Fibroblast of the conjunctiva (primary cell): ENCODE measurements around the gene AIP.

ENCODE experiments used
- DNase-seq: peaks from one replicate; pipeline ENCODE4 v3.0.0-alpha.2; 2010; ENCODE audit warnings: low read depth

AIP gene

DNA sequence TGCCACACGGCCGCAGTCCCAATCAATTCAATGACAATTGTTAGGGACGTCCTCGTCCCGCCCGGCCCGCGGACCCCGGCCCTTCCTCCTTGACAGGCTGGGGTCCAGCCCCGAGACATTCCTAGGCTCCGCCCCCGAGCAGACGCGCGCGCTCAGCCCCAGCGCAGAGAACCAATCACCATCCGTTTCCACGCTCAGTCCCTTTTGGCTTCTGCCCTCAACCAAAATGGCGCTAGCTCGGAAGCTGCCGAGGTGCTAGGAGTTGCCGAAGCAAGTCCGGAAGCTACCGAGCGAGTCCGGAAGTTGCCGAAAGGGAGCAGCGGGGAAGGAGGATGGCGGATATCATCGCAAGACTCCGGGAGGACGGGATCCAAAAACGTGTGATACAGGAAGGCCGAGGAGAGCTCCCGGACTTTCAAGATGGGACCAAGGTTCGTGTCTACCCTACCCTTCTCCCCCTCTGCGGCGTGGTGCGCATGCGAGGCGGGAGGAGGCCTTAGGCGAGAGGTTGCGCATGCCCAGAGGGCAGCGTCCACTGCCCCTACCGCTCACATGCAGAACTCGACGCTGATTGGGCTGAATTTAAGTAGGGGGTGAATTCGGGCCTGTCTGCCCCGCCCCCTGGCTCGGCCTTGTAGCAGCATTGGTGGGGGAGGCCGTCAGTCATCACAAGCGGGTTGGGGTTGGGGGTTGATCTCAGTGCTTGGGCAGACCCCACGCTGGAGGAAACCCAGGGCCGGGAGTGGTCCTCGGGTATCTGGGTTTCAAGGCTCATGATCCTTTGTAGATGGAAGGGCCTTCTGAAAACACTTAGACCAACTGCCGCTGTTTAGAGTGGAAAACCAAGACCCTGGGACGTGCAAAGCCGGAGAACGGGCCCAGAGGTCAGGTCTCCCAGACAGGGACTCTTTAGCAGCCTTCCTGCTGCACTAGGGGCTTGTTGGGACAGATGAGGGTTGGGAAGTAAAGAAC, at the start of gene AIP:
Gene AIP, plus strand, starts transcription at position 200 of the 972 bp plus-strand sequence. Its CDS starts 133 bp downstream, at position 333.
- DNase-seq, result peak; percentile 95

DNA sequence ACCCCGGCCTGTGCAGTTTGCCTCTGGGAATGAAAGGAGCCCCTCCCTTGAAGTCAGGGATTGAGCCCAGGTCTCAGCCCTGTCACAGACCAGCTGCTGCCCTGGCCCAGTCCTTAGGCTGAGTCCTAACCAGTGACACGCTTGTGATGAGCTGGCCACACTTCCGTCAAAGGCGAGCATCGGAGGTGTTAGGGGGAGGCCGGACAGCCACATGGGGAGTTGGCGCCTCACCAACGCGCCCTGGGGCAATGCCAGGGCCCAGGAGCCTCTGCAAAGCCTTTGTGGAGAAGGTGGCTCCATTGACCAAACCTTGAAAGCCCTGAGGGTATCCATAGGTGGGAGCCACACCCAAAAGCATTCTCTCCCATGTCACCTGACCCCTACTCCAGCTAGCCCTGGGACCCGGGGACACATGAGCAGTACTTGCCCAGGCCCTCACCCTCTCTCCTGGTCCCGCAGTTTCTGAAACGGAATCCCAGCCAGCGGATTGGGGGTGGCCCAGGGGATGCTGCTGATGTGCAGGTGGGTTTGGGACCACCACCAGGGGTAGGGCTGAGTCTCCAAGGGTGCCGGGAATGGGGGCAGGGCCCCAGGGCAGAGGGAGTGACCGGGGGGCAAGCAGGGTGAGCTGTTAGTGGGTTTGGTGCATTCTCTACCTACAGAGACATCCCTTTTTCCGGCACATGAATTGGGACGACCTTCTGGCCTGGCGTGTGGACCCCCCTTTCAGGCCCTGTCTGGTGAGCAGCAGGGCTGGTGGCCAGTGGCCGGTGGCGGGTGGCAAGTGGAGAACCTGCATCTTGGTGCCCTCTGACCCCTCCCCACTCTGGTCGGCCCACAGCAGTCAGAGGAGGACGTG, 49.1 kb upstream of the AIP start:
- DNase-seq, result no peak

DNA sequence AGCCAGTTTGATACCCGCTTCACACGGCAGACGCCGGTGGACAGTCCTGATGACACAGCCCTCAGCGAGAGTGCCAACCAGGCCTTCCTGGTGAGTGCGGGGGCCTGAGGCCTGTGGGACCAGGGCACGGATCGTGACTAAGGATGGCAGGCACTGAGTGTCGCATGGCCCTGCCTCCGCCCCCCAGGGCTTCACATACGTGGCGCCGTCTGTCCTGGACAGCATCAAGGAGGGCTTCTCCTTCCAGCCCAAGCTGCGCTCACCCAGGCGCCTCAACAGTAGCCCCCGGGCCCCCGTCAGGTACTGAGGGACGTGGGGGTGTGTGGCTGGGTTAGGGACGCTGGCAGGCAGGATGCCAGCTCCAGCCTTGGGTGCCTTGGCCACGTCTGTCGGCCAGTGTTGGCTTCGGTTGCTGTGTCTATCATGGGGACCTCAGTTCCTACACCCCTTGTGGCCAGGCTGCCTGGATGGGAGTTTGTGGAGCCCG, 48.4 kb upstream of the AIP start:
- no peak for DNase-seq

DNA sequence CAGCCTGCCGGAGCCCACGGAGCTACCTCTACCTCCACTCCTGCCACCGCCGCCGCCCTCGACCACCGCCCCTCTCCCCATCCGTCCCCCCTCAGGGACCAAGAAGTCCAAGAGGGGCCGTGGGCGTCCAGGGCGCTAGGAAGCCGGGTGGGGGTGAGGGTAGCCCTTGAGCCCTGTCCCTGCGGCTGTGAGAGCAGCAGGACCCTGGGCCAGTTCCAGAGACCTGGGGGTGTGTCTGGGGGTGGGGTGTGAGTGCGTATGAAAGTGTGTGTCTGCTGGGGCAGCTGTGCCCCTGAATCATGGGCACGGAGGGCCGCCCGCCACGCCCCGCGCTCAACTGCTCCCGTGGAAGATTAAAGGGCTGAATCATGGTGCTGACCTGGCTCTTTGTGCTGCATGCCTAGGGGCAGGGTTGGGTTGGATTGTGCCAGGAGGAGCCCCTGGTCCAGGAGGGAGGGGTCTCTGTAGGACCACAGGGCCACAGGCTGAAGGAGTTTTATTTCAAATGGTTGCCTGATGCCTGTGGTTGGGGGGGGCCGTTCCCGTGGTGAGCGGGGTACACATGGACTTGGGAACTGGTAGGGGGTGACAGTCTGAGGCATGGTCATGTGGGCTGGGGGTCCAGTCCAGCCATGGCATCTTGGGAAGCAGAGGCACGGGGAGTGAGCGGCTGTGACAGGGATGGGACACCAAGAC, 47.6 kb upstream of the AIP start:
- DNase-seq, result no peak

DNA sequence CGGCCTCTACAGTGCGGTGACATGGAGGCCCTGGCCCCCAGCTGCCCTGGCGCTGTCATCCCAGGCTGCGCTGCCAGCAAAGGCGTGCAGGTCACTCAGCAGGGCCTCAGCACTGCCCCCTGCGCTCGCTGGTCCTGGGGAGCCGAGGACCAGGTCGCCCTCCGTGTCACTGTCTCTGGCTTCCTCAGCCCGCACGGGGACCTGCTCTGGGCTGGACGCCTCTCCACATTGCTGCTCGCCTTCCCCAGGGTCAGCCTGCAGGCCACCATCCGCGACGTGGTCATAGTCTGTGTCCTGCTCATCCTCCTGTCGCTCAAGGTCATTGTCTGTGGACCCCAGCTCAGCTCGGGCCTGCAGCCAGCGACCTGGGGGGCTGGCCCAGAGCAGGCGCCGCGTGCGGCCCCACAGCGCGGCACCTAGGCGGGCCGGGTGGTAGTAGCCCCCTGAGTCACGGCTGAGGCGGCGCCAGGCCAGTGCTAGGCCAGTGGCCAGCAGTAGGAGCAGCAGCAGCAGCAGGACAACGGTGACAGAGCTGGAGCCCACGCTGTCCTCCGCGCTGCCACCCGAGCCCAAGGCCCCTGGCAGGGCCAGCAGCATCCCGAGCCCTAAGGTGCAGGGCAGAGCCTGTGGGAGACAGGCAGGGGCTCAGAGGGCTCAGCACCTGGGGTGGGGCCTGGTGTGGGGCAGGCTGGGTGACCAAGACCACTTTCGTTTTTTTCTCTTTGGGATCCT, 46.9 kb upstream of the AIP start:
- no peak for DNase-seq

DNA sequence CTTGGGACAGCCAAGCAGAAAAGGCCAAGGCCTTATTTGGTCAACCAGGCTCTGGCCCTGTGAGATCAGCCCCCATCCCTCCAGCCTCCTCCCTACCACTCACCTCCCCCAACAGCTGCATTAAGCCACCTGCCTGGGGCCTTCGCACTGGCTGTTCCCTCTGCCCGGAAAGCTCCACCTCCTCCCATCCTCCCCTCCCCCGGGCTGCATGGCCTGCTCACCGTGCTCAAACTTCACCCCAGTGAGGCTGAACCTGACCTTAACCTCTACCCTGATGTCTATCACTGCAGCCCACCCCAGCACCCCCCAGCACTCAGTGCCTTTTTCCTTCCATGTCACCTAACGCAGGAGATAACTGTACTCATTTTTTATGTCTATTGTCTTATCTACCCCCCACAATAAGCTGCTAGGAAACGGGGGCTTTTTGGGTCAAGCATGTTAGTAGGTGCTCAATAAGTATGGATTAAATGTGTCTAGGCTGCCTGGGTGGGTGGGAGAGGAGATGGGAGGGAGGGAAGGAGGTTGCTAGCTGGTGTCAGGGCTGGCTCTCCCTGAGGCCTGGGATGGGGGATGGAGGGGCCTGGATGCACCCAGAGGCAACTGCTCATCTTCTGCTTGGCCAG, 46.3 kb upstream of the AIP start:
- no peak for DNase-seq

DNA sequence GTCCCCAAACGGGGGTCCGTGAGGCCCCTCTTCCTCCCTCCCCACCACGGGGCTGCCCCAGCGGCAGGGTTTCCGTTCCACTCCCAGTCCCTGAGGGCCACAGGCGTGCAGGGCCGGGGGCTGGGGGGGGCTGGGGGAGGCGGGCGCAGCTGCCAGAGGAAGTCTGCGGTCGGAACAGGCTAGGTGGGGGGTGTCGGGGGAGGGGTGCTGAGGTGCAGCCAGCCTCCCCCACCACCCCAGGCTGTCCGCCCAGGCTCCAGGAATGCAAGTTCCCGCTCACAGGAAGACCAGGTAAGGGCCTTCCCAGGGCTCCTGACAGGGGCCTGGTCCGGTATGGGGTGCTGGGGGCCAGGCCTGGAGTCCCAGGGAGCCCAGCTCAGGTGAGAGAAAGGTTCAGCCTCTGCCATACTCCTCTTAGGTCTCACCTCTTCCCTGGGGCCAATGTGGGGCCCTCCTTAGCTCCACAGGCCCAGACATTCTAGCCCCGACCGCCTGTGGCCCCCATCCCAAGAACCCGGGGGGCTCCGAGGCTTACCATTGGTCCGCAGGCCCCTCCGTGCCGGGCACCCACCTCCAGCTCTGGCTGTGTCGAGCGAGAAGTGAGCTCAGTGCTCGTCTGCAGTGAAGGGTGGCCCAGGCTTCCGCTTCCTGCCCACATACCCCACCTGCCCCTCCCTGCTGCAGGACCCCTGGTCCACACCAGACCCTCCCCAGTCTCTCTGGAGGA, 45.6 kb upstream of the AIP start, which contains the start of gene PTPRCAP:
Gene PTPRCAP, minus strand, starts transcription at position 601 of the 727 bp plus-strand sequence. Its CDS starts 63 bp downstream, at position 538.
- DNase-seq, result no peak

DNA sequence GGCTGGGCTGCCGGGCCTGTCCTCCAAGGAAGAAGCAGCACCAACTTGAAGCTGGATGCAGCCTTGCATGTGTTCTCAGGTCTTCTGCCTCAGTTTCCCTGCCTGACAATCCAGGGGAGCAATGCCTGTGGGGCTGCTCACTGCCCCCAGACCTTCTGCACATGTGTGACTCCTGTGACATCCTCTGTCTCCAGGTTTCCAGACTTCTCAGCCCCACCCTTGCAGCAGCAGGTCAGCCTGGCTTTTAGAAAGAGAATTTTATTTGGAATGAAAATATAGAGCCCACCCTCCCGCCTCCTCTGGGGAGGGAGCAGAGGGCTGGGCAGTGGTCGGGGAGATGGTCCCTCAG, 45.0 kb upstream of the AIP start:
- DNase-seq, result no peak

DNA sequence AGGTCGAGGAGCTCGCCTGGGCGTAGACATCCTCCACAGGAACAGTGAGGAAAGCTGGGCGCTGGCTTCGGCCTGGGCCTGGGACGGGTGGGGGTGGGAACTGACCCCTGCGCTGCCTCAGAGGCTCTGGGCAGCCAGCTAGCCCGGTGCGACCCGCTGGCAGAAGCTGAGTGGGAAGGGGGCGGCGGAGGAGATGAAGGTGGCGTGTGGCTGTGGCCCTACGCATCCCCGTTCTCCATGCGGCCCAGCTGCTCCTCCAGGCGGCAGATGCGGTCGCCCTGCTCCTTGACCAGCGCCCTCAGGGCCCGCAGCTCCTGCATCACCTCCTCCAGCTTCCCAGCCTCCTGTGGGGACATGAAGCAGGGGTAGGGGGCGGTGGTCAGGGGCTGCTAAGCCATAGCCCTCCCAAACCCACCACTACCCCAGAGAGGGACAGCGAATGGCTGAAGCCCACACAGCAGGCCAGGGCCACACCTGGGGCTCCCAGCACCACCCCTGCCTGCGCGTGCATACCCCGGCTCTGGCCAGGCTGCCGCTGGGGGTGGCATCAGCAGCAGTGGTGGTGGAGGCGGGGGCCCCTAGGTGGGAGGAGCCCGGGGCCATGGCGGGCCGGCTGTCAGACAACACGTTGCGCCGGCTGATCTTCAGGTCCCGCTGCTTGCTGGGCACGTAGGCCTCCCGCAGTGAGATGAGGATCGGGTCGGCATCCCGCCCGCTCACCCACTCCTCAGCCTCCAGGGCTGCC, 44.5 kb upstream of the AIP start:
- DNase-seq, result no peak

DNA sequence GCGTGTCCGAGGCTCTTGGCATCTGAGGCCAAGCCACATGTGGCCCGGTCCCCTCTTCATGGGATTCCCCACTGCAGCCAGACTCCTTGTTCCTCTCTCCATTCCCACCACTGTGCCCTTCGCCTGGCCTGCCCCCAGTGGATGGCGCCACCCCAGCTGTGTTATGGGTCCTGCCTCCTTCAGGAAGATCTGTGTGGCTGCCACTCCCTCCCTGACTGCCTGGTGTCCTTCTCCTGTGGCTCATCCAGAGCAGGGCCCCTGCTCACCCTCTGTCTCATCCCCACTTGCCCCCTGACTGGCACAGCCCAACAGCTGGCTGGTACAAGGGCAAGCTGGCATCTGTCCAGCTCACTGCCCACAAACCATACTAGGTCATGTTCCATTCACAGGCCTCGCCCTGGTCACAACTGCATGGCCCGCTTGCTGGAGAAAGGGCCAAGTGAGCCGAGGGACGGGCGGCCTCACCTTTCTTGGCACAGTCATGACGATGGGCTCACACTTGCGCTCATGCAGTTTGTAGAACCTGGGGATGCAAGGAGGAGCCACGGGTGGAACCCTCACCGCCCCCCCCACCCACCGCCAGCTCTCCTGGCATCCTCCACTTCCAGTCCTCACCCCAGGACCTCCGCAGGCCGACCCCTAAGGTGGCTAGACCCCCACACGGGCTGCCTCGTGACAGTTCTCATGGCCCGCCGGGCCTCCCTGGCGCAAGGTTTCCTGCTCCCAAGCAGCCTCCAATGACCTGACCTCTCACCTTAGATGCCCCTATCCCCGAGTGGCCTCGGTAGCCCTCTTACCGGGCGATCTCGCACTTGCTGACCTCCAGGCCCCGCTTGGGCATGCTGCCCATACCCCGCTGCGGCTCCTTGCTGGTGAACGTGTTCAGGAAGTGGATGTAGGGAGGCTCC, 43.3 kb upstream of the AIP start:
- DNase-seq, result no peak

DNA sequence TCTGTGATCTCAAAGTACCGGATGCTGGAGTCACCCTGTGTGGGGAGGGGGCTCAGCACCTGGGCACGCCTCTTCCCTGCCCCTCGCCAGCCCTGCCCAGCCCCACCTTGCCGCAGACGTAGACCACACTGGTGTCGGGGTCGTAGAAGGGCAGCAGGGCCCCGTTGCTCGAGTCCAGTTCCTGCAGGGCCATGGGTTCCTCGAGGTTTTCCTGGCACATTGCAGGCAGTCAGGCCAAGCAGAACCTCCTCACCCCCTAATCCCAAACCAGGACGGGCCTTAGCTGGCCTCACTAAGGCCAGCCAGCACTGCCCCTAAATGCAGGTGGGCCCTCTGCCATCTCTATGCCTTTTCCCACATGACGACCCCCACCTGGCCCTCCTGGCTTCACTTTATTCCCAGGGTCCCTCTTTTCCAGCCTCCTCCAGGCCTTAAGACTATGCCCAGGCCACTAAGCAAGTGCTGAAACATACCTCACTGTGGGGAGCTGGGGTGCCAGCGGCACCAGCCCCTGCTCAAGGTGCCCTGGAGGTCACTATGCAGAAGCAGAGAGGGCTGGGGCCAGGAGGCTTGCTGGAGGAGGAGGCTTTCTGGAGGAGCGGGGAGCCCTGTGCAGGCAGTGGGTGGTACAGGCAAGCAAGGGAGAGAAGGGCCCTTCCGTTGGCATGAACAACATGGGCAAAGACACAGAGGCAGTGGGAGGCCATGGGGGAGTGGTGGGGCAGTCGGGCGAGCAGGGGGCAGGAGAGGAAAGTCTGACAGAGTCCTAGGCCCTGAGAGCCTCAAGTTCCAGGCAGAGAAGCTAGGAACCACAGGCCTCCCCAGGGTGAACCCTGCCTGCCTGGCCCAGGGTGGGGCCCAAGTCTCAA, 42.4 kb upstream of the AIP start:
- DNase-seq, result no peak

DNA sequence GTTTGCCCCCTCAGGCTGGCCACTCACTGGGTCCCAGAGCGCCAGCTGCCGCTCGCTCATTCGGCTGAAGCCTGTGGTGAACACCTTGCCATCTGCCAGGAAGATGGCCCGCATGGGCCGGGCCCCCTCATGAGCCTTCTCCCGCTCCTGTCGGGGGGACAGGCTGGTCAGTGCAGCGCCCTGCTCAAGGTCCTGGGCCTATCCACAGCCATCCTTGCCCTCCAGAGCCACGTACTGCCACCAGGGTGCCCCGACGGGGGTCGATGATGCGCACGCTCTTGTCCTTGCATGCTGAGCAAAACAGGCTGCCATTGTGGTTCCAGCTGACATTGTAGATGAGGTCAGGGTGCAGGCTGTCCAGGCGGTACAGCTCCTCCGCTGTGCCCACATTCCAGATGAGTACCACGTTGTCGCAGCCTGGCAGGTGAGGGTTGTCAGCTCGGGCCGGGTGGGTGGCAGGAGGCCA, 41.7 kb upstream of the AIP start:
- DNase-seq, result no peak

DNA sequence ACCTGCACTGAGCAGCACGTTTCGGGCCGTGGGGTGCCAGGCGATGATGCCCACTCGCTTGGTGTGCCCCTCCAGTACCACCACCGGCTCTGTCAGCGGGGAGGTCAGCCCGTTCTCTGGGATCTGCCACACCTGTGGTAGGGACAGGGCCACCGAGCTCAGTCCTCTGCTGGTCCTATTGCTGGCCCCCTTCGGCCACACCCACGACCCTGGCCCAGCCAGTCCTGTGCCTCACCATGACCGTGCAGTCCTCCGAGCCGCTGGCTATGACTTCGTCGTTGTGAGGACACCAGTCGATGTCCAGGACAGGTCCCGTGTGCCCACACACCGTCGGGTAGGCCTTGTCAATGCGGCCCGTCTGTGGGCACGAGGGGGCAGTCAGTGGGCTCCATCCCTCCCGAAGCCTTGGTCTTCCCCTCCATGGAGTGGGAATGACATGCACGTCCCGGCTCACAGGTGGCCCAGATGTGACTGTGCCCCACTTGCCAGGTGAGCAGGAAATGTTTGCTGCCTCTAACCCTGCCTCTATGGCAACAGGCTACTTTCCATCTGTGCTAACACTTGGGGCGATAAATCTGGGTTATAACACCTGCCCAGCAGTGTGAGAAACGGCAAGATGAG, 41.0 kb upstream of the AIP start:
- DNase-seq, result no peak

DNA sequence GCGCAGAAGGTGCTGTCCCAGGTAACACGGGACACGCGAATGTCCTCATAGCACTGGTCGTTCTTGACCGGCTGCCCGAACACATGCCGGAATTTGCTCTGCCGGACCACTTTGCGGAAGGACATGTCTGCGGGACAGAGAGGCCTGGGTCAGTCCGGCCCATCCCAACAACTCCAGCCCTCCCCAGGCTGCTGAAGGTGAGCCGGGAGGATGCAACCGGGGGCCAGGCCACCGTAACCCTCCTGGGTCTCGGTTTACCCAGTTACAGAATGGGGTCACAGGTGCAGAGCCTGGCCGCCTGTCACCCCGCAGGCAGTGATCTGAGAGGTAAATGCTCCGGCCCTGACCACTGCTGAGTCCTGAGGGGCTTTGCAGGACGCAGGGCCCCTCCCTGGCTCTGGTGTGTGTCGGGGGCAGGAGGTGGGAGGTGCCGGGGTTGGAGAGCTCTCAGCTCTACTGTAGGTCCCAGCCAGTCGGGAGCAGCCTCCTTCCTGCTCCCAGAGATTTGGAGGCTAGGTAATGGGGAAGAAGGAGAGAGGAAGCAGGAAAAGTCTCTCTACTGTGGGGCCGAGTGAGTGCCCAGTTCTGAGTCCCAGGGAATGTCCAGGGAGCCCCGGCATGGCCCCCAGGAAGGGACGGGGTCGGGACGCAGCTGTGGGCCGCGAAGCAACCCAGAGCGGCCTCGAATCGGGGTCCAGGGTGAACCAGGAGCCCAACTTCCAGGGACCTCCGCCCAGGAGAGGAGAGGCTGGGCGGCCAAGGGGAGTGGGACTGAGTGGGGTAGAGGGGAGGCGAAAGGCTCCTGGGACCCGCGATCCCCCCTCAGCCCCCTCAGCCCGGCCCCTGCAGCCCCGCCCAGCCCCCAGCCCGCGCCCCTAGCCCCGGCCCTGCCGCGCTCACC, 40.1 kb upstream of the AIP start:
- DNase-seq, result no peak

DNA sequence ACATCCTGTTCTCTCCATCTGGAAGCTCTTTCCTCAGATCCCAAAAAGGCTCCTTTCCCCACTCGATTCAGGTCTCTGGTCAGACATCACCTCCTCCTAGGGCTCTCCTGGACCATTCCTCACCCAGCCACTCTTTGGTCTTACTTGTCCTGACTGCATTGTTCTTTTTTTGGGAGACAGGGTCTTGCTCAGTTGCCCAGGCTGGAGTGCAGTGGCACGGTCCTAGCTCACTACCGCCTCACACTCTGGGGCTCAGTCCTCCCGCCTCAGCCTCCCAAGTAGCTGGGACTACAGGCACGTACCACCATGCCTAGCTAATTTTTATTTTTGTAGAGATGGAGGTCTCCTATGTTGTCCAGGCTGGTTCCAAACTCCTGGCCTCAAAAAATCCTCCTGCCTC, 37.3 kb upstream of the AIP start:
- DNase-seq, result no peak

DNA sequence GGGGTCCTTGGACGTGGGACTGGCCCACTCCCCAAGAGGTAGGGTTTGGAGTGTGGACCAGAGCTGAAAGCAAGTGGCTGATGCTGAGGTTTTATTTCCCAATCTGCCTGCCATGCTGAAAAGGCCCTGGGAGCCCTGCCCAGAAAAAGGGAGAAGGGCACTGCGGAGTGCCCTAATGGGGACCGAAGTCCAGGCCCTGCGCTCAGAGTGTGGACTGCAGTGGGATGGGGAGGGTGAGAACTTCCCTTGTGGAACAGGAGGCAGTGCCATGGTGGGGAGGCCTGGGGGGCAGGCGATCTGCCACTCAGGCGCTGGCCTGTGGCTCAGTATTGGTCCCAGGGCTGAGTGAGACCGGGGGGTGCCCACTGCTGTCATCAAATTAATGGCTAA, 34.6 kb upstream of the AIP start:
- DNase-seq, result no peak
